NCI-H2196 treated with DMSO at 0.1 percent for 48 hours (cell line): ENCODE data around the gene HOTAIR.

Source experiments
- DNase-seq: peaks from one replicate; lab custom pipeline; 2025; ENCODE audit not compliant: unreplicated experiment; lab: John Stamatoyannopoulos, UW

The HOTAIR gene

GRCh38 chr12:53949631-53950436 lies 24.9 kb downstream of the HOTAIR start:
- DNase-seq, result no peak

GRCh38 chr12:53948650-53949593 lies 25.8 kb downstream of the HOTAIR start:
- no peak for DNase-seq

GRCh38 chr12:53947743-53948142 lies 27.0 kb downstream of the HOTAIR start:
- DNase-seq, result no peak

GRCh38 chr12:53944907-53945847 lies 29.6 kb downstream of the HOTAIR start:
- no peak for DNase-seq

- DNase-seq, result no peak
Measured at GRCh38 chr12:53944209-53944608, 30.5 kb downstream of the HOTAIR start.

GRCh38 chr12:53942467-53942997 lies 32.2 kb downstream of the HOTAIR start:
- DNase-seq, result no peak

GRCh38 chr12:53941750-53942149 lies 33.0 kb downstream of the HOTAIR start:
- DNase-seq, result no peak

- DNase-seq, result no peak
Measured at GRCh38 chr12:53941187-53941586, 33.6 kb downstream of the HOTAIR start.

GRCh38 chr12:53940443-53941014 lies 34.2 kb downstream of the HOTAIR start:
- DNase-seq, result no peak

GRCh38 chr12:53939141-53940108 lies 35.3 kb downstream of the HOTAIR start:
- no peak for DNase-seq

GRCh38 chr12:53938326-53939140 lies 36.2 kb downstream of the HOTAIR start, which contains the start of gene HOXC13:
HOXC13 (plus strand) TSS chr12:53938831; CDS start chr12:53938907, 76 bp downstream.
- DNase-seq, result peak; percentile 97

GRCh38 chr12:53937596-53938325 lies 37.0 kb downstream of the HOTAIR start:
- DNase-seq, result no peak

GRCh38 chr12:53937099-53937498 lies 37.7 kb downstream of the HOTAIR start:
- no peak for DNase-seq

GRCh38 chr12:53935383-53936341 lies 39.1 kb downstream of the HOTAIR start:
- DNase-seq, result no peak

GRCh38 chr12:53932915-53933314 lies 41.8 kb downstream of the HOTAIR start:
- DNase-seq, result no peak

- no peak for DNase-seq
Measured at GRCh38 chr12:53931844-53932581, 42.7 kb downstream of the HOTAIR start.
